ENCODE results near the gene MTCL3.

Gene MTCL3

GRCh38 chr6:127475823-127476176 lies 43.3 kb downstream of the MTCL3 start:
- POLR2A ChIA-PET, result no interaction called here

More at GRCh38 chr6:127475823-127476176, 43.3 kb downstream of the MTCL3 start:
- Histone ChIP-seq H2AFZ (ENCODE audit: low read depth, low read length) (no peak overlapping the region), H3K4me2 (ENCODE audit: insufficient read depth, low read length) (no peak overlapping the region), H3K36me3 (ENCODE audit: control insufficient read depth in 2 of 2, extremely low read depth in 1 of 2, insufficient read depth in 2 of 2, low read length in 2 of 2) (no peaks in the 10 kb centered on the region), H3K27me3 (ENCODE audit: control insufficient read depth in 2 of 2, insufficient read depth in 2 of 2, low read length in 2 of 2) (peaks cover 7 to 20% of the 10 kb centered on the region in 2 experiments), H4K20me1 (replicated peaks; ENCODE audit: control insufficient read depth, extremely low read depth, insufficient read depth, low read length) (no peaks in the 10 kb centered on the region), H3K27ac (ENCODE audit: insufficient read depth, low read depth, low read length) (no peak overlapping the region), H3K9ac (replicated peaks; ENCODE audit: extremely low read depth, insufficient read depth, low read length) (no peak overlapping the region), H3K9me3 (replicated peaks; ENCODE audit: control insufficient read depth, insufficient read depth, low read length) (no peaks in the 10 kb centered on the region), H3K4me3 (replicated peaks in 1 of 3; ENCODE audit: insufficient read depth in 1 of 3, low read depth in 1 of 3, low read length in 3 of 3) (no peak overlapping the region), H3K9me1 (replicated peaks; ENCODE audit: control insufficient read depth, extremely low read depth, insufficient read depth, low read length) (no peaks in the 10 kb centered on the region), H3K4me1 (ENCODE audit: control insufficient read depth, extremely low read depth, insufficient read depth, low read length) (no peaks in the 10 kb centered on the region), H3K79me2 (ENCODE audit: control insufficient read depth, insufficient read depth, low read length) (no peaks in the 10 kb centered on the region)
- no TSS peak for BruUV-seq (replicated peaks)
- intact Hi-C loops (cut with micrococcal nuclease), result no loop called here
- FAIRE-seq (no peak), DNase-seq (ENCODE audit: low read depth, low spot score) (no peak)
- TF ChIP-seq CTCF (IDR thresholded peaks at IDR 0.05; ENCODE audit: extremely low read depth in 1 of 2, insufficient read depth in 1 of 2, low read depth in 1 of 2, low read length in 2 of 2) (no peak), GATA2 (IDR thresholded peaks at IDR 0.05; ENCODE audit: insufficient read depth, insufficient read length, low read depth, low read length) (no peak), POLR2A (IDR thresholded peaks at IDR 0.05; ENCODE audit: low read depth, low read length) (no peak), POLR2AphosphoS5 (IDR thresholded peaks at IDR 0.05; ENCODE audit: insufficient read depth, low read depth, low read length) (no peak), JUN (IDR thresholded peaks at IDR 0.05; ENCODE audit: borderline replicate concordance, insufficient read depth, insufficient read length, low read depth) (no peak), MYC (IDR thresholded peaks at IDR 0.05; ENCODE audit: low read depth, low read length) (no peak), EZH2 (IDR thresholded peaks at IDR 0.05; ENCODE audit: borderline replicate concordance, low read depth, low read length, severe bottlenecking) (no peak), MAX (IDR thresholded peaks at IDR 0.05; ENCODE audit: insufficient read depth, insufficient read length) (no peak), FOS (IDR thresholded peaks at IDR 0.05; ENCODE audit: borderline replicate concordance, insufficient read depth, low read length) (no peak)
- CTCF ChIA-PET, result interaction anchor here (0.5 to 1.8 kb wide), 4 partner anchors 9 to 1482 kb away, joined by 3 to 9 read pairs (median 6); no protein-coding TSS in a partner anchor
- dilution Hi-C loops (cut with MboI; ENCODE audit: extremely low pct_ligation_motif_present, low sequenced_read_pairs), result no loop called here
